Lower leg skin (tissue), 3 donors: ENCODE data around the gene THSD4.

Experiments used
- POLR2A ChIP-seq, 2 donors: fragments of 450-650 bp; IDR thresholded peaks; one replicate each; pipeline ENCODE4 v1.6.1; 2016 to 2017; ENCODE audit warnings: antibody characterized with exemption in 2 of 2, mild to moderate bottlenecking in 1 of 2, moderate library complexity in 1 of 2
- TF ChIP-seq, protein P1 (sequence below), 3 donors: fragments of 450-650 bp; IDR thresholded peaks; one replicate each; pipeline ENCODE4 v1.5.1; 2016; ENCODE audit warnings: antibody characterized with exemption in 3 of 3, mild to moderate bottlenecking in 3 of 3, moderate library complexity in 2 of 3

DNA sequence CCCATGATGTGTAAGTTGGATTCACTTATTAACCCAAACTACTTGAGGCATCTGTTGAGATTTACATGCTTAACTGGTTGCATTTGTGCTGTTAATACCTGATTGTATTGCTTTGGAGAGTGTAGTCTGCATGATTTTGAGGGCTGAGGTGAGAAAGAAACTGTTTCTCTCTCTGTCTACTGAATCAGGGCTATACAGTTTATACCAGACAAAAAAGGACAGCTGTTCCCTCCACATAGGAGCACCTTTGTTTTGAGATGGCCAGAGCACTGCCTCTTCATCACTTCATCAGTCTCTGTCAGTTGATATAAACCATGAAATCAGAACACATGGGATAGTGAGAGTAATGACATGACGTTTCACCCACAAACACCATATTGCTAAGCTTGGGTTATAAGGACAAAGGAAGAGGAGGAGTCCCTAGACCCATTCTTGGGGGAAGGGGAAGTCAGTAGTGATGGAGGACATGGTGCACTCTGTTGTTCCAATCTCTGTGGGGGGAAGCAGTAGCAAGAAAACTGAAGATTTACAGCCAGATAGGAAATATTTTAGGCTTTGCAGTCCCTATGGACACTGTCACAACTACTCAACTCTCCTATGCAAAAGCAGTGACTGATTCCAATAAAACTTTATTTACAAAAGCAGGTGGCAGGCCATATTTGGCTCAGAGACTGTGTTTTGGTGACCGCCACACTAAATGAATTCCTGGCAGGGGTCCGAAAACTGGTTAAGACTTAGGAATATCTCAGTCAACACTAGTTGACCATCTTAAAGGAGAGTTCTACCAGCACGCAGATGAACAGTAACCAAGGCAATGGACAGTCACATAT is 571.2 kb downstream of the THSD4 start:
- TF ChIP-seq, protein P1, sequence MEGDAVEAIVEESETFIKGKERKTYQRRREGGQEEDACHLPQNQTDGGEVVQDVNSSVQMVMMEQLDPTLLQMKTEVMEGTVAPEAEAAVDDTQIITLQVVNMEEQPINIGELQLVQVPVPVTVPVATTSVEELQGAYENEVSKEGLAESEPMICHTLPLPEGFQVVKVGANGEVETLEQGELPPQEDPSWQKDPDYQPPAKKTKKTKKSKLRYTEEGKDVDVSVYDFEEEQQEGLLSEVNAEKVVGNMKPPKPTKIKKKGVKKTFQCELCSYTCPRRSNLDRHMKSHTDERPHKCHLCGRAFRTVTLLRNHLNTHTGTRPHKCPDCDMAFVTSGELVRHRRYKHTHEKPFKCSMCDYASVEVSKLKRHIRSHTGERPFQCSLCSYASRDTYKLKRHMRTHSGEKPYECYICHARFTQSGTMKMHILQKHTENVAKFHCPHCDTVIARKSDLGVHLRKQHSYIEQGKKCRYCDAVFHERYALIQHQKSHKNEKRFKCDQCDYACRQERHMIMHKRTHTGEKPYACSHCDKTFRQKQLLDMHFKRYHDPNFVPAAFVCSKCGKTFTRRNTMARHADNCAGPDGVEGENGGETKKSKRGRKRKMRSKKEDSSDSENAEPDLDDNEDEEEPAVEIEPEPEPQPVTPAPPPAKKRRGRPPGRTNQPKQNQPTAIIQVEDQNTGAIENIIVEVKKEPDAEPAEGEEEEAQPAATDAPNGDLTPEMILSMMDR (IDR thresholded peaks at IDR 0.05) = no peak
- TF ChIP-seq POLR2A (IDR thresholded peaks at IDR 0.05) = no peak
